HUES6 (cell line): ENCODE measurements around the gene EIF4A3.

Experiments used
- H3K27ac ChIP-seq: 2 replicates; pipeline ENCODE4 v1.7.0; 2013; ENCODE audit warnings: low read depth, mild to moderate bottlenecking, low read length, inconsistent platforms
- H3K27me3 ChIP-seq: 2 replicates; pipeline ENCODE4 v1.6.1; 2013; ENCODE audit warnings: low read length; ENCODE audit not compliant: control insufficient read depth, insufficient read depth
- H3K36me3 ChIP-seq: 2 replicates; pipeline ENCODE4 v1.6.1; 2013; ENCODE audit warnings: low read length; ENCODE audit not compliant: control insufficient read depth, insufficient read depth
- H3K4me1 ChIP-seq: 2 replicates; pipeline ENCODE4 v1.6.1; 2013; ENCODE audit warnings: low read length; ENCODE audit not compliant: control insufficient read depth, insufficient read depth
- H3K4me3 ChIP-seq: 2 replicates; pipeline ENCODE4 v1.5.1; 2013; ENCODE audit warnings: low read depth, low read length
- H3K9ac ChIP-seq: one replicate; pipeline ENCODE4 v1.6.1; 2013; ENCODE audit warnings: mild to moderate bottlenecking, low read length
- H3K9me3 ChIP-seq: 2 replicates; pipeline ENCODE4 v1.6.1; 2013; ENCODE audit warnings: low read depth, low read length; ENCODE audit not compliant: control insufficient read depth, insufficient read depth

EIF4A3 gene

DNA sequence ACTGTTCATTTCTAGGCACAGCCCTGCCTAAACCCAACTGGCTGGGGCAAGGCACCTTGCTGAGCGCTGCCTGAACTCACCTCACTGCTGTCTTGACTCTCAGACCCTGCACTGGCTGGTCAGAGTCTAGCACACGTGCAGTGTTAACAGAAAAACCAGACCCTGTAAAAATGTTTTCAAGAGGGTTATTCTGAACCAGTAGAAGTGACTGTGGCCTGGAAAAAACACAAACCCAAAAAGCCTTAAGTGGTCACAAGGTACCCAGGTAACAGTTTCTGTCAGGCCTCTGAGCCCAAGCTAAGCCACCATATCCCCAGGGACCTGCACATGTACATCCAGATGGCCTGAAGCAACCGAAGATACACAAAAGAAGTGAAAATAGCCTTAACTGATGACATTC is 6.1 kb upstream of the EIF4A3 start:
- H3K27me3 ChIP-seq: no peaks in the 10 kb centered on the region
- H3K9ac ChIP-seq: no peak overlapping the region
- no peak overlapping the region for H3K4me3 ChIP-seq
- H3K9me3 ChIP-seq: peaks cover 22% of the 10 kb centered on the region
- H3K27ac ChIP-seq: no peak overlapping the region
- H3K4me1 ChIP-seq: peaks cover 20% of the 10 kb centered on the region; the same call in 1 of the 2 replicates
- H3K36me3 ChIP-seq: no peaks in the 10 kb centered on the region

DNA sequence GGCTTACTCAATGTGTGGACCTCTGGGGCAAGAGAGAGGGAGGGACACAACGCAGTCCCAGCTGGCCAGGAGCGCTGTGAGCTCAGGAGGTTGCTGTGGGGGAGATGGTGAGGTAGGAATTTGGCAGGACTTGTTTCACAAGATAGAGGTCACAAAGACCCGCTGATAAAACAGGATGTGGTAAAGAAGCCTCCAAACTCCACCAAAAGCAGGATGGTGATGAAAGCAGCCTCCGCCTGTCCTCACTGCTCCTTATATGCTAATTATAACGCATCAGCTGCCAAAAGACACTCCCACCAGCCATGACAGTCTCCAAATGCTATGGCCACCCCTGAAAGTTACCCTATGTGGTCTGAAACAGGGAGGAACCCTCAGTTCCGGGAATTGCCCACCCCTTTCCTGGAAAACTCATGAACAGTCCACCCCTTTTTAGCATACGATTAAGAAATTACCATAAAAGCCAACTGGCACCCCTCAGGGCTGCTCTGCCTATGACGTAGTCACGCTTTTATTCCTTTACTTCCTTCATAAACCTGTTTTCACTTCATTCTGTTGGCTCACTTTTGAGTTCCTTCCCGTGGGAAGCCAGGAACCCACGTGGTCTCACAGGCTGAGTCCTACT is 5.3 kb upstream of the EIF4A3 start:
- Histone ChIP-seq H3K27me3 (no peaks in the 10 kb centered on the region), H3K4me3 (no peak overlapping the region), H3K4me1 (peaks cover 20% of the 10 kb centered on the region; the same call in 1 of the 2 replicates), H3K9me3 (peaks cover 18% of the 10 kb centered on the region), H3K36me3 (no peaks in the 10 kb centered on the region), H3K27ac (no peak overlapping the region), H3K9ac (no peak overlapping the region)

DNA sequence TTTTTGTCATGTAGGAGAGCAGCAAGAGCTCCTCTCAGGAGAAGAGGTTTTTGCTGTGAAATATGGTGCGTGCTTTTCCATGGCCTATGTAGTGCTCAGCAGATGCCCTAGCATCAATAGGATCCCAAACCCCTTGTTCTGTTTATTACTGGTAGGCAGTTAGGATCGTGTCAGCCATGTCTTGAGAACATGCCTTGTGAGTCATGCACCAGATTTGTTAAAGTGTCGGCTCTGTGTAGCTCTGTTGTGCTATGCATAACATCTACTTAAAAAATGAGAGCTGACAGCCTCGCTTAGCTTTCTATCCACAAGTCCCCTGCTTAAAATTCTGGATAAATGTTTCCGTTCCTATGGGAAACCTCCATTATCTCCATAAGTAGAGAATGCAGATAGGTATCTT is 4.4 kb upstream of the EIF4A3 start:
- Histone ChIP-seq H3K9ac (no peak overlapping the region), H3K27ac (no peak overlapping the region), H3K9me3 (peaks cover 11% of the 10 kb centered on the region)

DNA sequence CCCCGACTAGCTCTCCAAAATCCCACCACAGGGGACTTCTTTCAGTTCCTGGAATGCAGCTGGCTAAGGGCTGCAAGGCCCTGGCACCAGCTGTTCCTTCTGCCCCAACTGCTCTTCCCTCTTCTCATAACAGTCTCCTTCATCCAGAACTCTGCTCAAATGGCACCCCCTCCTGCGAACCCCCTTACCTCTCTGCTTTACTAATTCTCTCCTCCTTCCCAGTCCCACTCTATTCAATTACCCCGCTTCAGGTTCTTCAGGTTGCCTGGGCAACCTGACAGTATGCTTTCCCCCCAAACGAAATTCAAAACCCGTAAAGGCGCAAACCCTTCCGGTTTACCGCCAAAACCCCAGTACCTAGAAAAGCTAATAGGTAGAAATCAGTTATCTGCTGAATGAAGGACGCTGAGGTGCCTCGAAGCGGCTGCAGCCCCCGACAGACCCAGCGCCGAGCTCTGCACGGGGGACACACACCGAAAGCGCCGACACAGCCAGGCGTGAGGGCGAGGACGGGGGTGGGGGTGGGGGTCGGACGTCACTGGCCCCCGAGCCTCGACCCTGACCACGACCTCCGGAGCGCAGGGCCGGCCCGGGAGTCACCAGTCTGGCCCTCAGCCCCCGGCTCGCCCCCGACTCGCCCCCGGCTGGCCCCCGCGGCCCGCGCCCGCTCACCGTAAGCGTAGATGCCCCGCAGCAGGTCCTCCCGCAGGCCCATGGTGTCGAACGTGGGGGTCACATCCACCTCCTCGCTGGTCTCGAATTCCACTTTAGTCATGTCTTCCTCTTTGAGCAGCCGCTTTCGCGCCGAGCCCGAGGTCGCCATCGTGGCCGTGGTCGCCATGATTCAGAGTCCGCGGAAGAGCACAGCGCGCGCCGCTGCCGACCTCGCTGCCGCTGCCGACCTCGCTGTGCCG is 550 bp downstream of the EIF4A3 start:
- Histone ChIP-seq H3K27ac (peak overlapping the region; percentile 79), H3K9ac (peak overlapping the region; percentile 98), H3K36me3 (peaks cover 39% of the 10 kb centered on the region), H3K4me1 (peaks cover 14% of the 10 kb centered on the region), H3K9me3 (no peaks in the 10 kb centered on the region), H3K4me3 (peak overlapping the region; percentile 95), H3K27me3 (no peaks in the 10 kb centered on the region)

More for the DNA sequence above, 4.4 kb upstream of the EIF4A3 start:
- H3K27me3 ChIP-seq: no peaks in the 10 kb centered on the region
- no peak overlapping the region for H3K4me3 ChIP-seq
- no peaks in the 10 kb centered on the region for H3K36me3 ChIP-seq
- peaks cover 20% of the 10 kb centered on the region; the same call in 1 of the 2 replicates for H3K4me1 ChIP-seq

- Histone ChIP-seq H3K9ac (peak overlapping the region; percentile 98), H3K27me3 (no peaks in the 10 kb centered on the region), H3K4me1 (peaks cover 14% of the 10 kb centered on the region), H3K36me3 (peaks cover 49% of the 10 kb centered on the region), H3K9me3 (no peaks in the 10 kb centered on the region), H3K4me3 (peak overlapping the region; percentile 95), H3K27ac (no peak overlapping the region)
Measured at GRCh38 chr17:80145076-80146075, 1.6 kb downstream of the EIF4A3 start.

- Histone ChIP-seq H3K27me3 (no peaks in the 10 kb centered on the region), H3K4me1 (peaks cover 14% of the 10 kb centered on the region), H3K4me3 (no peak overlapping the region), H3K9ac (no peak overlapping the region), H3K27ac (no peak overlapping the region), H3K36me3 (peaks cover 73% of the 10 kb centered on the region), H3K9me3 (no peaks in the 10 kb centered on the region)
Measured at GRCh38 chr17:80142929-80143328, 4.0 kb downstream of the EIF4A3 start.

DNA sequence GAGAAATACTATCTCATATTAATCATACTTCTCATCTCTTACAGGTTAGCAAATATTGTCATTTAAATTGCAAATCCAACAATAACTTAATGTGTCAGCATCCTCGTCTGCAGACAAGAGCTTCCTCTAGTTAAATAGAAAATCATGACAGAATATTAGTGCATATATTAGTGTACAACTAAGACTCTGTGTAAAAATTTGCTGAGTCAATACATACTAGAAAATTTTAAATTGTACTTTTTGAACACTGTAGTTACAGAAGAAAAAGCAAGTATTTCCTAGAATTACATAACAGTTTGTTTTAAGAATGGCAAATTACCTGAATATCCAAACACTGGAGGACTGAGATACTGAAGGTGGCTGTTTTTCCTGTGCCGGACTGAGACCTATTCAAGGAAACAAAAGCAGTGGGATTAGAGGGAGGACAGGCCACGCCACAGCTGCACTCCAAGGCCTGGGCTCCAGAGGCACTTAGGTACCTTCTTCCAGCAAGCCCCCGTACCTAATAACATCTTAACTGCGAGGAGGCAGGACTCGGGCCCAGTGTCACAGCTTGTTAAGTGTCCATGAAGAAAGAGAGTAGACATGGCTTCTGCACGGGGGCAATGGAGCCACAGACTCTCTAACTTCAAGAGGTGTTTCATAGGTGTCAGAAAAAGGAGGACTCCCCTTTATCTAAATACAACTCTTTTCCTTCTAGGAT is 5.3 kb downstream of the EIF4A3 start:
- H3K4me3 ChIP-seq: no peak overlapping the region
- no peaks in the 10 kb centered on the region for H3K9me3 ChIP-seq
- no peak overlapping the region for H3K27ac ChIP-seq
- H3K27me3 ChIP-seq: no peaks in the 10 kb centered on the region
- no peak overlapping the region for H3K9ac ChIP-seq
- peaks cover 14% of the 10 kb centered on the region for H3K4me1 ChIP-seq
- peaks cover 86% of the 10 kb centered on the region for H3K36me3 ChIP-seq

- Histone ChIP-seq H3K27ac (no peak overlapping the region), H3K4me3 (no peak overlapping the region), H3K9me3 (no peaks in the 10 kb centered on the region), H3K27me3 (no peaks in the 10 kb centered on the region), H3K36me3 (peaks cover 99% of the 10 kb centered on the region), H3K9ac (no peak overlapping the region), H3K4me1 (no peaks in the 10 kb centered on the region)
Measured at GRCh38 chr17:80138856-80139426, 8.0 kb downstream of the EIF4A3 start.

DNA sequence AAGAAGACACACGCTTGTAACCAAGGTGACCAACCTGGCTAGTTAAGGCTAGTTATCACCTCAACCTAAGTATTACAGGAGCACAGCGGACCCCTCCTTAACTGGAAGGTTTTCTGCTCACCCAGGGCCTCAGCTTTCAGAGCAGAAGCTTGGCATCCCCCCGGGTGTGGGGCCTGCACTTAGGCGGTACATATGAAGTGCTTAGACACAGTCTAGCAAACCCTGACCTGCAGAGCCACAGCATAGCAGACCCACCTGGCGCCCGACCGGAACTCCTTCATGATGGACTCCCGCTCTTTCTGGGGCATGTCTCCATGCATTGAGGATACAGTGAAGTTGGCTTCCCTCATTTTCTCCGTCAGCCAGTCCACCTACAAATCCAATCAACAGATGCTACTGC is 9.8 kb downstream of the EIF4A3 start:
- Histone ChIP-seq H3K36me3 (peaks cover 92% of the 10 kb centered on the region), H3K4me1 (no peaks in the 10 kb centered on the region), H3K4me3 (no peak overlapping the region), H3K9ac (no peak overlapping the region), H3K9me3 (no peaks in the 10 kb centered on the region), H3K27ac (no peak overlapping the region), H3K27me3 (no peaks in the 10 kb centered on the region)

DNA sequence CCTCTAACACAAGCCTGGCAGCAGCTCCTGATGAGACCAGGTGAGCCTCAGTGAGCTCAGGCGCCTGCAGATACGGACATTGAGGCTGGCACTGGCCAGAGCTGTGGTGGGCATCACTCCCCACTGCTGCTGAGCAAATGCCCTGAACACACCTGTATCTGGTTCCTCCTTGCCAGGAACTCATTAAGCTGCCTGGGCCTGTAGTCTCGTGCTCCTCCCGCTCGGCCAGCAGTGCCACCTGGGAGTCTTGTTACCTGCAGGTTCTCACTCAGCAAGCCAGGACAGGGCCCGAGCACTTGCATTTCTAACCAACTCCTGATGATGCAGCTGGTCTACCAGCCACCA is 13.3 kb downstream of the EIF4A3 start:
- Histone ChIP-seq H3K4me1 (no peaks in the 10 kb centered on the region; the same call in 1 of the 2 replicates), H3K27me3 (no peaks in the 10 kb centered on the region), H3K9ac (no peak overlapping the region), H3K4me3 (no peak overlapping the region), H3K27ac (no peak overlapping the region), H3K9me3 (no peaks in the 10 kb centered on the region), H3K36me3 (peaks cover 57% of the 10 kb centered on the region)
